Fibroblast of the aortic adventitia (primary cell): ENCODE results near the gene MEA1. TPM values are rescaled to one million over a fixed set of nuclear protein-coding genes. Genes with fewer than 3 reads are reported as not detected.

Experiments used
- DNase-seq: peaks from one replicate; pipeline ENCODE4 v3.0.0-alpha.2; 2010; ENCODE audit warnings: low read depth
- H3K4me3 ChIP-seq: 2 replicates; pipeline ENCODE4 v1.5.1; 2011; ENCODE audit warnings: low read depth, mild to moderate bottlenecking, control low read depth, low read length, moderate library complexity
- CTCF ChIP-seq: IDR thresholded peaks from 2 replicates; pipeline ENCODE4 v1.5.1; 2011; ENCODE audit warnings: mild to moderate bottlenecking, low read length, control low read depth, inconsistent platforms; ENCODE audit not compliant: insufficient read depth
- total RNA-seq: library from RNA; depleted of rRNA; stranded (reverse); fragments of >200 nt; gene quantifications from 2 replicates; pipeline ENCODE4 v1.2.3, GENCODE V29; 2012; ENCODE audit warnings: low replicate concordance

Gene MEA1
- total RNA-seq, 1 donor: 71.8 TPM

GRCh38 chr6:42973926-42974325 lies 39.8 kb downstream of the MEA1 start:
- no peak overlapping the region for H3K4me3 ChIP-seq
- TF ChIP-seq CTCF: no peak
- DNase-seq: no peak

- H3K4me3 ChIP-seq: no peak overlapping the region
- DNase-seq: no peak
- TF ChIP-seq CTCF: no peak
Measured at GRCh38 chr6:42971746-42972327, 41.9 kb downstream of the MEA1 start.

- DNase-seq: no peak
- no peak overlapping the region for H3K4me3 ChIP-seq
- no peak for TF ChIP-seq CTCF
Measured at GRCh38 chr6:42970871-42971612, 42.7 kb downstream of the MEA1 start.

- no peak overlapping the region for H3K4me3 ChIP-seq
- TF ChIP-seq CTCF: no peak
- DNase-seq: no peak
Measured at GRCh38 chr6:42969934-42970333, 43.8 kb downstream of the MEA1 start.

GRCh38 chr6:42969431-42969830 lies 44.3 kb downstream of the MEA1 start:
- no peak for DNase-seq
- TF ChIP-seq CTCF: no peak
- no peak overlapping the region for H3K4me3 ChIP-seq

GRCh38 chr6:42968783-42969182 lies 45.0 kb downstream of the MEA1 start:
- DNase-seq: no peak
- no peak for TF ChIP-seq CTCF
- no peak overlapping the region for H3K4me3 ChIP-seq

- no peak for DNase-seq
- no peak overlapping the region for H3K4me3 ChIP-seq
- no peak for TF ChIP-seq CTCF
Measured at GRCh38 chr6:42968126-42968701, 45.5 kb downstream of the MEA1 start.
